ENCODE results near the gene GNAO1.

GRCh38 chr16:56268799-56269198 lies 77.5 kb downstream of the GNAO1 start:
- TF ChIP-seq RAD21 (IDR thresholded peaks at IDR 0.05; ENCODE audit: low read length): no peak
- TF ChIP-seq, protein P1, sequence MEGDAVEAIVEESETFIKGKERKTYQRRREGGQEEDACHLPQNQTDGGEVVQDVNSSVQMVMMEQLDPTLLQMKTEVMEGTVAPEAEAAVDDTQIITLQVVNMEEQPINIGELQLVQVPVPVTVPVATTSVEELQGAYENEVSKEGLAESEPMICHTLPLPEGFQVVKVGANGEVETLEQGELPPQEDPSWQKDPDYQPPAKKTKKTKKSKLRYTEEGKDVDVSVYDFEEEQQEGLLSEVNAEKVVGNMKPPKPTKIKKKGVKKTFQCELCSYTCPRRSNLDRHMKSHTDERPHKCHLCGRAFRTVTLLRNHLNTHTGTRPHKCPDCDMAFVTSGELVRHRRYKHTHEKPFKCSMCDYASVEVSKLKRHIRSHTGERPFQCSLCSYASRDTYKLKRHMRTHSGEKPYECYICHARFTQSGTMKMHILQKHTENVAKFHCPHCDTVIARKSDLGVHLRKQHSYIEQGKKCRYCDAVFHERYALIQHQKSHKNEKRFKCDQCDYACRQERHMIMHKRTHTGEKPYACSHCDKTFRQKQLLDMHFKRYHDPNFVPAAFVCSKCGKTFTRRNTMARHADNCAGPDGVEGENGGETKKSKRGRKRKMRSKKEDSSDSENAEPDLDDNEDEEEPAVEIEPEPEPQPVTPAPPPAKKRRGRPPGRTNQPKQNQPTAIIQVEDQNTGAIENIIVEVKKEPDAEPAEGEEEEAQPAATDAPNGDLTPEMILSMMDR (IDR thresholded peaks at IDR 0.05): no peak
- no peak for TF ChIP-seq POLR2AphosphoS5 (IDR thresholded peaks at IDR 0.05; ENCODE audit: low read depth, low read length)
